ENCODE measurements around the gene TECPR2.

- TF ChIP-seq POLR2A (IDR thresholded peaks at IDR 0.05) (no peak), CTCF (IDR thresholded peaks at IDR 0.05) (no peak)
Observed at GRCh38 chr14:102335163-102335562, 27.6 kb upstream of the TECPR2 start.

Measured in adrenal gland (tissue), 5 donors.